ENCODE data around the gene MEGF9. TPM values are rescaled to one million over a fixed set of nuclear protein-coding genes. Genes with fewer than 3 reads are reported as not detected.
A peak's percentile ranks its signal among the peaks of the same experiment; 100 is the strongest.

MEGF9 gene
- total RNA-seq, 2 donors from 2014 or later: 5.0 to 10.7 TPM

DNA sequence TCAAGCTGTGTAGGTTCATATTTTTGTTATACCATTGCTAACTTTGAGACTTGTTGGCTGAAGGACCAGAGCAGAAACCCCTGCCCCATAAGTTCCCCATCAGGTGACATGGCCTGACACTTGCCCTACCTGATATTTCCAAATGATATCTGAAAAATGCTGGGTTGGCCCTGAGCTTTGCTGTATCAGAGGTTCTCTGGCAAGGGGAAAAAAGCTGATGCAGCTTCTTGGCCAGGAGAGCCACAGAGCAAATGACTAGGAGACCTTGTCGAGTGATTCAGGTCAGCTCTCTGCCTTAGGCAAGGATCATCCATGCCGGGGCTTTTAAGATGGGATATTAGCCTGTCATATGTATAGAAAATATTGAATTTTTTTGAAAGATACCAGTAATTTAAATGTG lies 2.9 kb upstream of the MEGF9 start:
- no peak for DNase-seq
- Mint-ChIP-seq H3K27me3 (ENCODE audit: insufficient read depth) (peaks cover 17% of the 10 kb centered on the region), H3K27ac (no peak overlapping the region), H3K4me3 (no peak overlapping the region), H3K4me1 (peaks cover 13% of the 10 kb centered on the region), H3K36me3 (ENCODE audit: low read depth) (no peaks in the 10 kb centered on the region), H3K9me3 (no peaks in the 10 kb centered on the region)
- 88 to 95% methylated on average over 1 to 2 of the region's 2 CpGs for WGBS, 2 experiments (ENCODE audit: insufficient coverage in 1 of 2, insufficient read length in 1 of 2)
- no peak overlapping the region for H3K27ac ChIP-seq (ENCODE audit: low read depth, low read length)
- no peak overlapping the region for H3K9ac ChIP-seq (ENCODE audit: extremely low read depth, low read length, poor library complexity, severe bottlenecking)
- TF ChIP-seq CTCF (conservative IDR thresholded peaks at IDR 0.05): no peak
- H3K4me3 ChIP-seq (ENCODE audit: low read length): no peak overlapping the region
- no peaks in the 10 kb centered on the region for H3K9me3 ChIP-seq (ENCODE audit: control insufficient read depth, low read length)
- H3K36me3 ChIP-seq (ENCODE audit: control insufficient read depth, insufficient read depth, low read length): no peaks in the 10 kb centered on the region
- peaks cover 14% of the 10 kb centered on the region for H3K27me3 ChIP-seq (ENCODE audit: control insufficient read depth, insufficient read depth, low read length, poor library complexity, severe bottlenecking)
- peaks cover 5% of the 10 kb centered on the region for H3K4me1 ChIP-seq (ENCODE audit: control insufficient read depth, insufficient read depth, low read length)

- no peak overlapping the region for H3K4me3 Mint-ChIP-seq
- H3K9me3 Mint-ChIP-seq: no peaks in the 10 kb centered on the region
- peaks cover 17% of the 10 kb centered on the region for H3K27me3 ChIP-seq (ENCODE audit: control insufficient read depth, insufficient read depth, low read length, poor library complexity, severe bottlenecking)
- no peak overlapping the region for H3K27ac ChIP-seq (ENCODE audit: low read depth, low read length)
- H3K9me3 ChIP-seq (ENCODE audit: control insufficient read depth, low read length): no peaks in the 10 kb centered on the region
- no peak for DNase-seq
- no peak for TF ChIP-seq CTCF (conservative IDR thresholded peaks at IDR 0.05)
- H3K36me3 Mint-ChIP-seq (ENCODE audit: low read depth): no peaks in the 10 kb centered on the region
- H3K4me3 ChIP-seq (ENCODE audit: low read length): no peak overlapping the region
- H3K27me3 Mint-ChIP-seq (ENCODE audit: insufficient read depth): peaks cover 21% of the 10 kb centered on the region
- WGBS, 2 experiments (ENCODE audit: insufficient coverage in 1 of 2, insufficient read length in 1 of 2): 91 to 92% methylated on average over 5 of the region's 5 CpGs
- peaks cover 5% of the 10 kb centered on the region for H3K4me1 ChIP-seq (ENCODE audit: control insufficient read depth, insufficient read depth, low read length)
- no peak overlapping the region for H3K9ac ChIP-seq (ENCODE audit: extremely low read depth, low read length, poor library complexity, severe bottlenecking)
- H3K4me1 Mint-ChIP-seq: peaks cover 13% of the 10 kb centered on the region
- no peaks in the 10 kb centered on the region for H3K36me3 ChIP-seq (ENCODE audit: control insufficient read depth, insufficient read depth, low read length)
- no peak overlapping the region for H3K27ac Mint-ChIP-seq
These were observed 2.2 kb upstream of the MEGF9 start for GRCh38 chr9:120716483-120716882.

GRCh38 chr9:120715389-120715924 lies 1.2 kb upstream of the MEGF9 start:
- Histone ChIP-seq H3K27me3 (ENCODE audit: control insufficient read depth, insufficient read depth, low read length, poor library complexity, severe bottlenecking) (peaks cover 17% of the 10 kb centered on the region), H3K4me1 (ENCODE audit: control insufficient read depth, insufficient read depth, low read length) (peaks cover 5% of the 10 kb centered on the region), H3K9me3 (ENCODE audit: control insufficient read depth, low read length) (no peaks in the 10 kb centered on the region), H3K4me3 (ENCODE audit: low read length) (peak overlapping the region; percentile 89), H3K36me3 (ENCODE audit: control insufficient read depth, insufficient read depth, low read length) (no peaks in the 10 kb centered on the region), H3K9ac (ENCODE audit: extremely low read depth, low read length, poor library complexity, severe bottlenecking) (peak overlapping the region; percentile 76), H3K27ac (ENCODE audit: low read depth, low read length) (peak overlapping the region; percentile 99)
- 51 to 67% methylated on average over 7 to 14 of the region's 14 CpGs for WGBS, 2 experiments (ENCODE audit: insufficient coverage in 1 of 2, insufficient read length in 1 of 2)
- no peak for TF ChIP-seq CTCF (conservative IDR thresholded peaks at IDR 0.05)
- Mint-ChIP-seq H3K9me3 (no peaks in the 10 kb centered on the region), H3K4me3 (peak overlapping the region; percentile 80), H3K4me1 (peaks cover 20% of the 10 kb centered on the region), H3K27me3 (ENCODE audit: insufficient read depth) (peaks cover 21% of the 10 kb centered on the region), H3K27ac (peak overlapping the region; percentile 75), H3K36me3 (ENCODE audit: low read depth) (no peaks in the 10 kb centered on the region)
- DNase-seq: peak; percentile 83
